GOT3 (cell line): ENCODE measurements around the gene NQO1.
"Not testable (repeated sequence)": the region's sequence is repeated elsewhere in the genome, so short reads cannot be mapped to it uniquely, and the experiment has no call there.

Experiments used
- DNase-seq: peaks from one replicate; lab custom pipeline; 2025; ENCODE audit warnings: mixed read lengths; lab: John Stamatoyannopoulos, UW

Gene NQO1

DNA sequence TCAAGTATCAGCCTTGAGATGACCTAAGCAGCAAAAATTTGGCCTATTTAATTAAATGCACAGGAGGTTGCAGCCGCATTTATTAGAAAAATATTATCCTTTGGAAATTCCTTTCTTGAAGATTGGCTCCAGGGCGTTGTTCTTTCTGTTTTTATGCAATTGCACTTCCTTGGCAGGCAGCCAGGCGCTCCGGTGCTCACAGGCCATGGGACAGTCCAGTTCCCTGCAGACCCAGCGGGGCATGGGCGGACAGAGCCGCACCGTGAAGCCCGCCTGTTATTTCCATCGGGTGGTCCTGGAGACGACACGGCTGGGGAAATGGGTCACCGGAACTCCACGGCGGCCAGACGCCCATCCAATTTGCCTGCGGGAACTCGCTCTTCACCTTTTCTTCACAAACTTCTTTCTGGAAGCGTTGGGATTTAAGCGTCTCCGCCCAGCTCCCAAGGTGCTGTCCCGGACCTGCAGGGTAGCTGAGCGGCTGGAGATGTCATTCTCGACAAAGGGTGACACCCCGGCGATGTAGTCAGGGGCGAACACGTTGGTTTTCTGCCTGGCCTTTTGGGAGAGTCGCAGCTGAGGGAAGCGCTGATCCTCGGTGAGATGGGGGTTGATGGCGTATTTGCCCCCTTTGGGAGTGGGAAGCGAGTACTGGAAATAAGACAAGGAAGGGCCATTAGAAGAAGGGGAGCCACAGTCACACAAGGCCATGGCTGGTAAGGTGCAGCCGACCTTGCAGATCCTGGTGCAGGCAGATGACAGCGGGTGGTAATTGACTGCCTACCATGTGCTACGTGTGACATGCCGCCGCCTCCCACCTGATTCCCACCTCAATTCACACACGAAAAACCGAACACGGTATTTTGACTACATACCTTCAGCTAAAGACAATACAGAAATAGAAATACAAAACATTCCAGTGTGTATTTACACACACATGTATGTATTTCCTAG is 15.9 kb upstream of the NQO1 start:
- DNase-seq: no peak

DNA sequence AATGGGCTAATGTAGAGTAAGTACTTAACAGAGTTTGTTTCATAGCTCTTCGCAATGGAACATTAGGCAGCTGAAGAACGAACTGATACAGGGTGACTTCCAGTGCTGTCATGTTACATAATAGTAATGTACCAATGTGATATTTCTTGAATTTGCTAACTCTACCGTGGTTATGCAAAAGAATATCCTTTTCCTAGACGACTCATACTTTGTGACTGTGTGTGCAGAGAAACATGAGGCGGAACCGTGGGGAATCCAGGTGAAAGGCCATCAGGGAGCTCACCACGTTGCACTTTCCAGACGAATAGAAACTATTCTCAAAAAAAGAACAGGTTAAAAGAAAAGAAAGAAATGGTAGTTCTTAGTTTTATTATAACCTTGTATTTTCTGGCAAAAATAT is 15.2 kb upstream of the NQO1 start:
- no peak for DNase-seq

DNA sequence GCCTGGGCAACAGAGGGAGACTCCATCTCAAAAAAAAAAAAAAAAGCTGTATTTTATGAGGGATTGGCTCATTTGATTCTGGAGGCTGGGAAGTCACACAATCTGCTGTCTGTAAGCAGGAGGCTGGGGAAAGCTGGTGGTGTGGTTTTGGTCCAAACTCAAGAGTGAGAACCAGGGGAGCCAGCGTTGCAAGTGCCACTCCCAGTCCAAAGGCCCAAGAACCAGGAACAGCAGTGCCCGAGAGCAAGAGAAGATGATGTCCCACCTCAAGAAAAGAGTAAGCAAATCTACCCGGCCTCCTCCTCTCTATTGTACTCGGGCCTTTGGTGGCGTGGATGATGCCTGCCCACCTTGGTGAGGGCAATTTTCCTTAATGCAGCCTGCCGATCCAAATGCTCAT is 5.7 kb upstream of the NQO1 start:
- DNase-seq: no peak

DNA sequence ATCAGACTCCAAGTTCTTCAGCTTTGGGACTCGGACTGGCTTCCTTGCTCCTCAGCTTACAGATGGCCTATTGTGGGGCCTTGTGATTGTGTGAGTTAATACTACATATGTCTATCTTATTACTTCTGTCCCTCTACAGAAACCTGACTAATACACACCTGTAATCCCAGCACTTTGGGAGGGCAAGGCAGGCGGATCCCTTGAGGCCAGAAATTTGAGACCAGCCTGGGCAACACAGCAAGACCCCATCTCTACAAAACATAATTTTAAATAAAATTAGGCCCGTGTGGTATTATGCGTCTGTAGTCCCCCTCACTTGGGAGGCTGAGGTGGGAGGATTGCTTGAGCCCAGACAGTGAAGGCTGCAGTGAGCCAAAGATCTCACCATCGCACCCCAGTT is 4.9 kb upstream of the NQO1 start:
- DNase-seq: not testable (repeated sequence)

DNA sequence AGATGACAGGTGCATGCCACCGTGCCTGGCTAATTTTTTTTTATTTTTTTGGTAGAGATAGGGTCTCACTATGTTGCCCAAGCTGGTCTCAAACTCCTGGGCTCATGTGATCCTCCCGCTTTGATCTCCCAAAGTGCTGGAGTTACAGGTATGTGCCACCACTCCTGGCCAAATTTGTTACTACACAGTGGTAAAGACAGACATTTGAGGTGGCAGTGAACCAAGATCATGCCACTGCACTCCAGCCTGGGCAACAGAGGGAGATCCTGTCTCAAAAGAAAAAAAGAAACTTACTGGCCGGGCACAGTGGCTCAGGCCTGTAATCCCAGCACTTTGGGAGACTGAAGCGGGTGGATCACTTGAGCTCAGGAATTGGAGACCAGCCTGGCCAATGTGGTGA is 2.7 kb upstream of the NQO1 start:
- not testable (repeated sequence) for DNase-seq

DNA sequence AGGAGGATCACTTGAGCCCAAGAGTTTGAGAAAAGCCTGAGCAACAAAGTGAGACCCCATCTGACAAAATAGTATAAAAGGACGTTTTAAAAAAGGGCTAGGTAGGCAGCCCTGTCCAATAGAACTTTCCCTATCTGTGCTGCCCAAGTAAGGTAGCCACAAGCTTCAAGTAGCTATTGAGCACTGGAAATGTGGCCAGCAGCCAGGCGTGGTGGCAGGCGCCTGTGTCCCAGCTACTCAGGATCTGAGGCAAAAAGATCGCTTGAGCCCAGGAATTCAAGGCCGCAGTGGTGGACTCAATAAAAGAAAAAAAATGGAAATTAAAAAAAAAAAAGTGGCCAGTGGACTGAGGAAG is 1.5 kb upstream of the NQO1 start:
- no peak for DNase-seq

DNA sequence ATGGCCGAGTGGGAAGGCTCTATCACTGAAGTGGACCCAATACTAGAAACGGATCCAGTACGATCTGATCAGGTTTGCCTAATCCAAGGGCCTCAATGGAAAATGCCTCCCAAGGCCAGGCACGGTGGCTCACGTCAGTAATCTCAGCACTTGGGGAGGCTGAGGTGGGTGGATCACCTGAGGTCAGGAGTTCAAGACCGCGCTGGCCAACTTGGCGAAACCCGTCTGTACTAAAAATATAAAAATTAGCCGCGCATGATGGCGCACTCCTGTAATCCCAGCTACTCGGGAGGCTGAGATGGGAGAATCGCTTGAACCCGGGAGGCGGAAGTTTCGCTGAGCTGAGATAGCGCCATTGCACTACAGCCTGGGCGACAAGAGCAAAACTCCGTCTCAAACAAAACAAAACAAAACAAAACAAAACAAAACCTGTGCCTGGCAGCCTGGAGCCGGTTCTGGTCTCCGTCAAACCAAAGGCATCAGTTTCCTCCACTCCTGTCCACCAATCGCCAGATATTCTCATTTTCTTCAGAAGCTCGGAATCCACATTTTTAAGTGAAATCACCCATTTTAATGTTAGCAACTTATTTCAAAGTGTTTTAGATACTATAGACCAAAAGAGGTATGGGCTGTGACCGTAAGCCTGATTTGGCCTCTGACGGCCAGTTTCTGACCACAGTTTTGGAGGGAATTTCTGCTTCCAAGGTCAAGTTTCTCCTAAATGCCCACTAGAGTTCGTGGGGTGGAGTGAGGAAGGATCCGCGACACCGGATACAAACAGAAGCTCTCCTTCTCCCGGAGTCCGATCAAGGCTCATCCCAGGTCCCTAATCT is 664 bp downstream of the NQO1 start:
- DNase-seq: no peak

DNA sequence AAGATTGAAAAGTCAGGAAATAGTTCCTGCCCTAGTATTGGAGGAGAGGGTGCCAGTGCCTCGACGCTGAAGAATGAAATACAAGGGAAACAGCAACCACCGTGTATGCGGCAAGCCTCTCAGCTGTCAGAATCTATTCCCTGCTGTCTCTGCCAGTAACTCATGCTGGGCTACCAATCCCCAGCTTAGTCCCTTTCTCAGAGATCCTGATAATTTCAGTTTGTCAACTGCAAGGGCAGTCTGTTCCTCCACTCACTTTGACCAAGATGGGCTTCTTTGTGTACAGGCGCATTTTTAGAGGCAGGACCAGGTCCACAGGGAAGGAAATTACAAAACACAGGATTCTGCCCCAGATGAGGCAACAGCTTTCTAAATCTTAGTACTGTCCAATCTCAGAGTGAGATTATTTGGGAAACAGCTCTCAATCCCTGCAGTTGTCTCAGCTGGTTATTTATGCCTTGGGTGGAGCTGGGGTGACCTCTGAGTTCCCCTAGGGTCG is 1.3 kb downstream of the NQO1 start:
- DNase-seq: no peak

DNA sequence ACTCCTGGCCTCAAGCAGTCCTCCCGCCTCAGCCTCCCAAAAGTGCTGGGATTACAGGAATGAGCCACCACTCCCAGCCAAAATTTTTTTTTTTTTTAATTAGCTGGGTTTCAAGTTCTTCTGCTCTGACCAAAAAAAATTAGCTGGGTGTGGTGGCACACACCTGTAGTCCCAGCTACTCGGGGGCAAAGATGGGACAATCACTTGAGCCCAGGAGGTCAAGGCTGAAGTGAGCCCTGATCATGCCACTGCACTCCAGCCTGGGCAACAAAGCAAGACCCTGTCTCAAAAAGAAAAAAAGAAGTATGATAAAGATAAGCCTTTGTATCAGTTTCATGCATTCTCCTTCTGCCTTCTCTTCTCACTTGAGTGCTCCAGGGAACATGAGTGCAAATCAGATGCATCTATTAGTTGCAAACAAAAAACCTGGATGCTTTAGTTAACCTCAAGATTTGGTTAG is 1.9 kb downstream of the NQO1 start:
- DNase-seq: no peak

DNA sequence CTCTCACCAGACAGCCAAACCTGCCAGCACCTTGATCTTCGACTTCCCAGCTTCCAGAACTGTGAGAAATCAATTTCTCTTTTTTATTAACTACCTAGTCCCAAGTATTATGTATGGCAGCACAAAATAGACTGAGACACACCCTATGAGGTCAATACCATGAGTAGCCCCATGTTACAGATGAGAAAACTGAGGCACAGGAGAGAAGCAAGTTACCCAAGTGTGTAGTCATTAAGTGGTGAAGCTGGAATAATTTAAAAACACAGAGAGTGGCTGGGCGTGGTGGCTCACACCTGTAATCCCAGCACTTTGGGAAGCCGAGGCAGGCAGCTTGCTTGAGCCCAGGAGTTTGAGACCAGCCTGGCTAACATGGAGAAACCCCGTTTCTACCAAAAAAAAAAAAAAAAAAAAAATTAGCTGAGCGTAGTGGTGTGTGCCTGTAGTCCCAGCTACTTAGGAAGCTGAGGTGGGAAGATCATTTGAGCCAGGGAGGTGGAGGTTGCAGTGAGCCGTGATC is 4.9 kb downstream of the NQO1 start:
- DNase-seq: no peak

DNA sequence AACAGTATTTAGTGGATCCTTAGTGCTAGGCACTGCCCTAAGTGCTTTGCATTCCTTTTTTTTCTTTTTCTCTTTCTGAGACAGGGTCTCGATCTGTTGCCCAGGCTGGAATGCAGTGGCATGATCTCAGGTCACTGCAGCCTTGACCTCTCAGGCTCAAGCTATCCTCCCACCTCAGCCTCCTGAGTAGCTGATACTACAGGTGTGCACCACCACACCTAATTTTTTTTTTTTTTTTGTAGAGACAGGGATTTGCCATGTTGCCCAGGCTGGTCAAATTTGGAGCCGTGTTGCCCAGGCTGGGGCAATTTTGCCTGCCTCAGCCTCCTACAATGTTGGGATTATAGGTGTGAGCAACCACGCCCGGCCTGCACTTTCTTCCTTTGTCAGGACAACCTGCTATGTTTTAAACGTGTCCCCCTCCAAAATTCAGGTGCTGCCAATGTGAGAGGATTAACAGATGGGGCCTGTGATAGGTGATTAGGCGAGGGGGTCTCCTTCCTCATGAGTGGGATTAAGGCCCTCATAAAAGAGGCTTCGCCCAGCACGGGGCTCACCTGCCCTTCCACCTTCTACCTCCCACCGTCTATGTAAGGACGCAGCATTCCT is 5.4 kb downstream of the NQO1 start:
- no peak for DNase-seq

DNA sequence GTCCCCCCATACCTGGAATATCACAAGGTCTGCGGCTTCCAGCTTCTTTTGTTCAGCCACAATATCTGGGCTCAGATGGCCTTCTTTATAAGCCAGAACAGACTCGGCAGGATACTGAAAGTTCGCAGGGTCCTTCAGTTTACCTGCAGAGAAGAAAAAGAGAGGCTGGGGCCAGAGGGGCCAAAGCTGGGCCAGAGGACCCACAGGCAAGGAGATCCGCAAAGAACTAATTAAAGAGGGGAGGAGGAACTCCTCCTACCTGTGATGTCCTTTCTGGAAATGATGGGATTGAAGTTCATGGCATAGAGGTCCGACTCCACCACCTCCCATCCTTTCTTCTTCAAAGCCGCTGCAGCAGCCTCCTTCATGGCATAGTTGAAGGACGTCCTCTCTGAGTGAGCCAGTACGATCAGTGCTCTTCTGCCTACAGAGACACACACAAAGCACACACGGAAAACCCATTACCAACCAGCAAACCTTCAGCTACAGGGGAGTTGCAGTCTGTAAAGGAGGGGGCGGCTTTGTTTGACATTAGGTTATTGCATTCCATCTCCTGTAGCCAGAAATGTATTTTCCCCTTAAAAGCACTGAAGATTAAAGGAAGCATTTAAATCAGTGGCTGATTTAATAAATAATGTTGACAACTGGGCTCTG is 8.1 kb downstream of the NQO1 start:
- no peak for DNase-seq

DNA sequence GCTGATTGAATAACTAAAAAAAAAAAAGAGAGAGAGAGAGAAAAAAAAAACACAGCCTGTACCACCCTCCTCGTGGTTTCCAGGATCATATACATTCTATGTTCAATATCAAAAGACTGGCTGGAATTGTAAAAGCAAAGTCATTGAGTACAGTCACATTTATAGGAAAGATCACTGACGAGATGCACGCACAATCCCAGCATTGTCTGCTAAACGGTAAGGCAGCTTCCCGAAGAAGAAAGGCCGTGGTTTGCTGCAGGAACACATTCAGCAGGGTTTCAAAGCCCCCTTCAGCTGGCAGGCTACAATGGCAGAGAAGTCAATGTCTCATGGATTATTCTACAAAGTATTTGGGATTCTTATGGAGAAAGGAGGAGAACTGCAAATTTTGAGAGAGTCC is 9.3 kb downstream of the NQO1 start:
- no peak for DNase-seq

DNA sequence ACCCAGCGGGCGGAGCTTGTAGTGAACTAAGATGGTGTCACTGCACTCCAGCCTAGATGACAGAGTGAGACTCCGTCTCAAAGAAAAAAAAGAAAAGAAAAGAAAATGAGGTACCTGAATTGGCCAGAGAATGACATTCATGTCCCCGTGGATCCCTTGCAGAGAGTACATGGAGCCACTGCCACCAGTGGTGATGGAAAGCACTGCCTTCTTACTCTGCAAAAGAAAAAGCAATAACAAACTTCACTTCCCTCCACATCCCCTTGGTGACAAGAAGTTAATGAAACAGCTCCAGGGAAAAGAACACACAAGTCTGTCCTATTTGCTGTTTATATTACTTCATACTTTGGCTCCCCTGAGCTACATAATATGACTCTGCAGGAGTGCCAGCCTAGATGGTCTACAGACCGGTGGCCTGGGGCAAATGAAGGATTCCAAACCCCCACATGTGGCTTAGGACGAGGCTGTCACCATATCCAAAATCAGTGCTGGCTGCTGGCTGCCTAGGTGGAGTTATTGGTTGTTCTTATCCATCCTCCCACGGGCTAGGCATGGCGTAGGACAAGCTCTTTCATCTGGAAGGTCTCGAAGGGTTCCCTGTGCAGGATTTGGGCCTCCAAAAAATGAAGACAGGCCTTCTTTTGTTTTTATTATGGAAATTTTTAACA is 13.3 kb downstream of the NQO1 start:
- DNase-seq: no peak

DNA sequence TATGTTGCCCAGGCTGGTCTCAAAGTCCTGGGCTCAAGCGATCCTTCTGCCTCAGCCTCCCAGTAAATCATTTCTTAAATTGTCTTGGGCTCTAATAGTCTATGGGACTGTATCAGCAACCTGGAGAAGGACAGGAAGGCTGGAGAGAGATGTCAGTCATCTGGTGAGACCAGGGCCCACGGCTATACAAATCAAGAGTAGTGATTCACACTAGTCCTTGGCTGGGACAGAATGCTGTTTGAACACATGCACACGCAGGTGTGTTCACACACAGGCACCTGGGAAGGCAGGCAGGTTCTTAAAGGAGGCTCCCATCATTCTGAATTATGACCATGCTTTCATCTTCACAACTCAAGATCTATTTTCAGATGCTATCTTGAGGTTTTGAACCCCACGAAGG is 14.1 kb downstream of the NQO1 start:
- DNase-seq: no peak

DNA sequence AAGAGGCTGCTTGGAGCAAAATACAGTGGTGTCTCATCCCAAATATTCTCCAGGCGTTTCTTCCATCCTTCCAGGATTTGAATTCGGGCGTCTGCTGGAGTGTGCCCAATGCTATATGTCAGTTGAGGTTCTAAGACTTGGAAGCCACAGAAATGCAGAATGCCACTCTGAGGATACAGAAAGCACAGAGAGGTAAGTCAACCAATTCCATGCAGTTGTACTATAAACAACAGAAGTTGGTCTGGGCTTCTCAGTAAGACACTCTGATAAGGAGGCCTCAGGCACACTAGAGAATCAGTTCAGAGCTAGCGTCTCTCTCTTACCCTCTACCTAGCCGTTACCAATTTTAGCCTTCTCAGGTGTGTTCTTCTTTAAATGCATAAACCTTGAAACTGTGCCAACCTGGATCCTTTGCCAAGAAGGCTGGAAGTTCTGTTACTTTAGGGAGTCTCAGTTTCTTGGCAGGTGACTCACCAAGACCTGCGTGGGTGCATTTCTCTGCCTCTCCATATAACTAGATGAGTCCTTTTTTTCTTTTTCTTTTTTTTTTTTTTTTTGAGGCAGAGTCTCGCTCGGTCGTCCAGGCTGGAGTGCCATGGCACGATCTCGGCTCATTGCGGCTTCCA is 15.1 kb downstream of the NQO1 start:
- DNase-seq: no peak

DNA sequence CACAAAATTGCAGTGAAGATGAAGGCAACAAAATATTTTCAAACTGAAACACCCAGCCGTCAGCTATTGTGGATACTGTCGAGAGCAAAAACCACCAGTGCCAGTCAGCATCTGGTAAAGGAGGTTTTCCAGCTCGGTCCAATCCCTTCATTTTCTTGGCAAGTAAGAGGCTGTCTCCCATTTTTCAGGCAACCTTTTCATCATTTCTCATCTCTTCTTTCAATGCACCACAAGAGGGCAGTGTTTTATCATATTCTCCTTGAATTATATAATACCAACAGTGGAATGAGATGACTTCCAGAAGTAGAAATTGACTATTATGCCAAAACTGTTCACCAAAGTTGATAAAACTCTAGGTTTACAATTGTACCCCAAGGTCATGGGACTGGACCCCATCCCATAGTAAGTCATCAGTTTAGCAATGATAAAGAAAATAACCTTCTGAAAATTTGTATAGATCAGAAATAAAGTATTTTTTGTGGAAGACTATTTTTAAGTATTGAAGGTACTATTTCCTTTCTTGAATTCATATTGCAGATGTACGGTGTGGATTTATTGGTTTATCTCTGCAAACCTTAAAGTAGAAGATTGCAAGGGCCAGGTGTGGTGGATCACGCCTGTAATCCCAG is 16.8 kb downstream of the NQO1 start:
- no peak for DNase-seq

DNA sequence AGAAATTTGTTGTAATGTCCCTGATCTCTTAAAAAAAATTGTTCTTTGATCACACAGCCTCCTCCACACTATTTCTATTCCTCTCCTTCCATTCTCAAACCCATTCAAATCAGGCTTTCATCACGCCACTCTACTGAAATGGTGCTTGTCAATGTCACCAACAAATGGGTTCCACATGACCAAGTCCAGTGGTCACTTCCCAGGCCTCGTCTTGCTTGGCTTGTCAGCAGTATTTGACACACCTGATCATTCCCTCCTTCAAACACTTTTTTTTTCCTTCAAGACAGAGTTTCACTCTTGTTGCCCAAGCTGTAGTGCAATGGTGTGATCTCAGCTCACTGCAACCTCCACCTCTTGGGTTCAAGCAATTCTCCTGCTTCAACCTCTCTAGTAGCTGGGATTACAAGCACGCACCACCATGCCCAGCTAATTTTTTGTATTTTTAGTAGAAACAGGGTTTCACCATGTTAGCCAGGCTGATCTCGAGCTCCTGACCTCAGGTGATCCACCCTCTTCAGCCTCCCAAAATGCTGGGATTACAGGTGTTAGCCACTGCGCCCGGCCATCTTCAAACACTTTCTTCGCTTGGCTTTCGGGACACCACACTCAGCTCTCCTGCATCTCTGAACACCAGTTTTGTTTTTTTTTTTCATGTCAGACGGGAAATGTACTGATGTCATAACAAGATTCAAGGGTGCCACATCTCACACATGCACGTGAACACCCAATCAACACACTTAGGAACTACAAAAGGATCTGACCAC is 18.3 kb downstream of the NQO1 start:
- no peak for DNase-seq

DNA sequence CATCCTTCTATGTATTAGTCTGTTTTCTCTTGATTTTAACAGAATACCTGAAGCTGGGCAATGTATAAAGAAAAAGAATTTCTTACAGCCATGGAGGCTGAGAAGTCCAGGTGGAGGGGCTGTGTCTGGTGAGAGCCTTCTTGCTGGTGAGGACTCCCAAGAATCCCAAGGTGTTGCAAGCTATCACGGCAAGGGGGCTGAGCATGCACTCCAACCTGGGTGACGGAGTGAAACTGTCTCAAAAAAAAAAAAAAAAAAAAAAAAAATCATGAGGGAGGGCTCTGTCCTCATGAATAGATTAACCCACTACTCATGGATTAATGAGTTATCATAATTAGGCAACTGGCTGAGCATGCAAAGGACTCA is 19.4 kb downstream of the NQO1 start:
- DNase-seq: no peak
